ENCODE measurements around the gene MRC1.

DNA sequence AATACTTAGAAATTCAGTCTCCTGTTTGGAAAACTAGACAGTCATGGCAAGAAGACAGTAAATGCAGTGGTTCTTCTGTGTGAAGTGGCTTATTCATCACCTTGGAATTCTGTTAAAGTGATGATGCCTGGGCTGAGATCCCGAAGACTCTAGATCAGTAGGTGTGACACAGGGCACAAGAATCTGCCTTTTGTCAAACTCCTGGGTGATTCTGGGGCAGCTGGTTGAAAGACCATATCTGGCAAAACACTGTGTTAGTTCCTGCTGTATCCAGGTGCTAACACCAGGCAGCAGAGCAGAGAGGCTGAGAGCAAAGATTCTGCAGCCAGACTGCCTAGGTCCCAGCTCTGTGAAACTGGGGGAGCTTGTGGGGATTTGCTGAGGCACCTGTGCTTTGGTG lies 26.5 kb downstream of the MRC1 start:
- TF ChIP-seq, protein P1, sequence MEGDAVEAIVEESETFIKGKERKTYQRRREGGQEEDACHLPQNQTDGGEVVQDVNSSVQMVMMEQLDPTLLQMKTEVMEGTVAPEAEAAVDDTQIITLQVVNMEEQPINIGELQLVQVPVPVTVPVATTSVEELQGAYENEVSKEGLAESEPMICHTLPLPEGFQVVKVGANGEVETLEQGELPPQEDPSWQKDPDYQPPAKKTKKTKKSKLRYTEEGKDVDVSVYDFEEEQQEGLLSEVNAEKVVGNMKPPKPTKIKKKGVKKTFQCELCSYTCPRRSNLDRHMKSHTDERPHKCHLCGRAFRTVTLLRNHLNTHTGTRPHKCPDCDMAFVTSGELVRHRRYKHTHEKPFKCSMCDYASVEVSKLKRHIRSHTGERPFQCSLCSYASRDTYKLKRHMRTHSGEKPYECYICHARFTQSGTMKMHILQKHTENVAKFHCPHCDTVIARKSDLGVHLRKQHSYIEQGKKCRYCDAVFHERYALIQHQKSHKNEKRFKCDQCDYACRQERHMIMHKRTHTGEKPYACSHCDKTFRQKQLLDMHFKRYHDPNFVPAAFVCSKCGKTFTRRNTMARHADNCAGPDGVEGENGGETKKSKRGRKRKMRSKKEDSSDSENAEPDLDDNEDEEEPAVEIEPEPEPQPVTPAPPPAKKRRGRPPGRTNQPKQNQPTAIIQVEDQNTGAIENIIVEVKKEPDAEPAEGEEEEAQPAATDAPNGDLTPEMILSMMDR (conservative IDR thresholded peaks at IDR 0.05): no peak
- TF ChIP-seq EZH2 (IDR thresholded peaks at IDR 0.05; ENCODE audit: low read depth): no peak
